Activated CD4-positive, alpha-beta T cell treated with anti-CD3 and anti-CD28 coated beads, Interleukin-2, amount 10 ng/mL, durations not matched to agents 7 days and 5 days (primary cell): ENCODE results near the gene COA7. TPM values are rescaled to one million over a fixed set of nuclear protein-coding genes. Genes with fewer than 3 reads are reported as not detected.

Source experiments
- CTCF ChIA-PET: fragments of 350-600 bp; sonication (Branson Sonifier 250); formaldehyde crosslinking; loops from one replicate; lab custom pipeline; 2021; ENCODE audit warnings: antibody characterized with exemption; lab: Charles Lee
- POLR2A ChIA-PET: fragments of 350-600 bp; sonication (Branson Sonifier 250); formaldehyde crosslinking; loops from one replicate; lab custom pipeline; 2021; ENCODE audit warnings: antibody characterized with exemption; lab: Charles Lee
- DNase-seq: peaks from one replicate; pipeline ENCODE4 v3.0.0-alpha.2; 2020
- H3K27ac Mint-ChIP-seq: one replicate; pipeline ENCODE4 v1.8.0; 2021; ENCODE audit warnings: mild to moderate bottlenecking, moderate library complexity, mixed read lengths
- H3K27me3 Mint-ChIP-seq: one replicate; pipeline ENCODE4 v1.8.0; 2021; ENCODE audit warnings: mixed read lengths
- H3K36me3 Mint-ChIP-seq: one replicate; pipeline ENCODE4 v1.8.0; 2021; ENCODE audit warnings: low read depth, mixed read lengths
- H3K4me1 Mint-ChIP-seq: one replicate; pipeline ENCODE4 v1.8.0; 2021; ENCODE audit warnings: mixed read lengths
- H3K4me3 Mint-ChIP-seq: one replicate; pipeline ENCODE4 v1.8.0; 2021; ENCODE audit warnings: mild to moderate bottlenecking, moderate library complexity, mixed read lengths
- H3K9me3 Mint-ChIP-seq: one replicate; pipeline ENCODE4 v1.8.0; 2021; ENCODE audit warnings: mixed read lengths
- total RNA-seq, 2 experiments: library from RNA; stranded (reverse); gene quantifications; one replicate each; pipeline ENCODE4 v1.2.3, GENCODE V29; 2021

The COA7 gene
- total RNA-seq, 2 experiments from 2014 or later: 10.8 to 14.6 TPM

GRCh38 chr1:52640697-52641096 is 57.5 kb downstream of the COA7 start:
- Mint-ChIP-seq H3K36me3 (peaks cover 27% of the 10 kb centered on the region), H3K4me1 (peaks cover 55% of the 10 kb centered on the region), H3K9me3 (peaks cover 11% of the 10 kb centered on the region), H3K4me3 (no peak overlapping the region), H3K27ac (peak overlapping the region; percentile 48), H3K27me3 (no peaks in the 10 kb centered on the region)
- DNase-seq: no peak
- ChIA-PET POLR2A (interaction anchor here (0.6 kb wide), 1 partner anchor 38 kb away, joined by 3 read pairs; no protein-coding TSS in a partner anchor), CTCF (interaction anchor here (0.7 to 3.2 kb wide), 6 partner anchors 11 to 574 kb away, joined by 3 to 8 read pairs (median 4); no protein-coding TSS in a partner anchor)

- ChIA-PET CTCF (interaction anchor here (0.7 to 1.4 kb wide), 2 partner anchors 9 to 20 kb away, joined by 3 read pairs; no protein-coding TSS in a partner anchor), POLR2A (no interaction called here)
- peak overlapping the region; percentile 6 for H3K4me3 Mint-ChIP-seq
- peaks cover 42% of the 10 kb centered on the region for H3K36me3 Mint-ChIP-seq
- H3K27me3 Mint-ChIP-seq: peaks cover 3% of the 10 kb centered on the region
- H3K4me1 Mint-ChIP-seq: peaks cover 71% of the 10 kb centered on the region
- peaks cover 23% of the 10 kb centered on the region for H3K9me3 Mint-ChIP-seq
- H3K27ac Mint-ChIP-seq: peak overlapping the region; percentile 97
- DNase-seq: no peak
Observed at GRCh38 chr1:52637946-52638345, 60.2 kb downstream of the COA7 start.

- ChIA-PET POLR2A (no interaction called here), CTCF (interaction anchor here (0.5 to 2.0 kb wide), 5 partner anchors 8 to 23 kb away, joined by 3 to 7 read pairs (median 3); no protein-coding TSS in a partner anchor)
- Mint-ChIP-seq H3K36me3 (peaks cover 38% of the 10 kb centered on the region), H3K27ac (peak overlapping the region; percentile 97), H3K27me3 (peaks cover 3% of the 10 kb centered on the region), H3K9me3 (peaks cover 22% of the 10 kb centered on the region), H3K4me1 (peaks cover 75% of the 10 kb centered on the region), H3K4me3 (peak overlapping the region; percentile 58)
- DNase-seq: peak; percentile 82
Observed at GRCh38 chr1:52636721-52637695, 61.1 kb downstream of the COA7 start.

- Mint-ChIP-seq H3K4me1 (peaks cover 73% of the 10 kb centered on the region), H3K9me3 (peaks cover 17% of the 10 kb centered on the region), H3K36me3 (peaks cover 34% of the 10 kb centered on the region), H3K4me3 (no peak overlapping the region), H3K27me3 (peaks cover 5% of the 10 kb centered on the region), H3K27ac (peak overlapping the region; percentile 76)
- ChIA-PET CTCF (interaction anchor here (0.6 to 2.0 kb wide), 2 partner anchors 22 to 249 kb away, joined by 3 to 7 read pairs; no protein-coding TSS in a partner anchor), POLR2A (no interaction called here)
- DNase-seq: no peak
Observed at GRCh38 chr1:52635321-52636089, 62.6 kb downstream of the COA7 start.

Other genes starting within 250 kb of the COA7 start
- gene TUT4, start 145.3 kb downstream of the COA7 start, total RNA-seq: 100 to 1,000 TPM in 1 of 2 experiments, 10 to 100 TPM in 1; 88.0 to 101 TPM
- 10 to 100 TPM; 20.3 to 22.8 TPM for gene GPX7, start 96.0 kb downstream of the COA7 start, total RNA-seq
- 1 to 10 TPM; 8.2 TPM for gene SHISAL2A, start 65.2 kb downstream of the COA7 start, total RNA-seq
- gene ZYG11B, start 28.1 kb upstream of the COA7 start, total RNA-seq: 10 to 100 TPM; 14.5 to 14.8 TPM
- gene ZYG11A, start 144.4 kb upstream of the COA7 start, total RNA-seq: under 1 TPM; 0.25 TPM
- gene ECHDC2, start 223.4 kb upstream of the COA7 start, total RNA-seq: 10 to 100 TPM; 75.7 to 84.5 TPM
- gene SCP2, start 228.9 kb upstream of the COA7 start, total RNA-seq: 100 to 1,000 TPM in 1 of 2 experiments, 10 to 100 TPM in 1; 83.3 to 102 TPM